NCI-H2107 treated with DMSO at 0.1 percent for 48 hours (cell line): Measurements from ENCODE around the gene CALML3.

Experiments
- DNase-seq: peaks from one replicate; lab custom pipeline; 2025; ENCODE audit not compliant: unreplicated experiment; lab: John Stamatoyannopoulos, UW

CALML3 gene

GRCh38 chr10:5538446-5538845 lies 13.7 kb downstream of the CALML3 start:
- DNase-seq, result no peak

GRCh38 chr10:5538892-5539651 lies 14.3 kb downstream of the CALML3 start:
- no peak for DNase-seq

GRCh38 chr10:5540080-5540479 lies 15.3 kb downstream of the CALML3 start:
- DNase-seq, result no peak

- DNase-seq, result no peak
These were observed 16.1 kb downstream of the CALML3 start for GRCh38 chr10:5540891-5541290.

GRCh38 chr10:5542100-5542499 lies 17.3 kb downstream of the CALML3 start:
- DNase-seq, result no peak

- no peak for DNase-seq
These were observed 18.9 kb downstream of the CALML3 start for GRCh38 chr10:5543623-5544022.

- DNase-seq, result no peak
These were observed 19.6 kb downstream of the CALML3 start for GRCh38 chr10:5544216-5544805.

- no peak for DNase-seq
These were observed 20.2 kb downstream of the CALML3 start for GRCh38 chr10:5545011-5545410.

- DNase-seq, result no peak
These were observed 20.6 kb downstream of the CALML3 start for GRCh38 chr10:5545426-5545777.

GRCh38 chr10:5545778-5546710 lies 21.3 kb downstream of the CALML3 start:
- DNase-seq, result no peak

- DNase-seq, result no peak
These were observed 22.3 kb downstream of the CALML3 start for GRCh38 chr10:5546891-5547680.

- no peak for DNase-seq
These were observed 22.8 kb downstream of the CALML3 start for GRCh38 chr10:5547681-5547930.

GRCh38 chr10:5547931-5548660 lies 23.3 kb downstream of the CALML3 start:
- DNase-seq, result no peak

GRCh38 chr10:5549462-5550249 lies 24.9 kb downstream of the CALML3 start:
- DNase-seq, result no peak

- DNase-seq, result no peak
These were observed 25.4 kb downstream of the CALML3 start for GRCh38 chr10:5550250-5550545.

- no peak for DNase-seq
These were observed 26.1 kb downstream of the CALML3 start for GRCh38 chr10:5550621-5551530.

GRCh38 chr10:5551531-5552375 lies 27.0 kb downstream of the CALML3 start:
- no peak for DNase-seq
